NCI-H2196 treated with DMSO at 0.1 percent for 48 hours (cell line): Measurements from ENCODE around the gene KRTAP4-4.
"Not testable (repeated sequence)": the region's sequence is repeated elsewhere in the genome, so short reads cannot be mapped to it uniquely, and the experiment has no call there.

Experiments used
- DNase-seq: peaks from one replicate; lab custom pipeline; 2025; ENCODE audit not compliant: unreplicated experiment; lab: John Stamatoyannopoulos, UW

Gene KRTAP4-4

DNA sequence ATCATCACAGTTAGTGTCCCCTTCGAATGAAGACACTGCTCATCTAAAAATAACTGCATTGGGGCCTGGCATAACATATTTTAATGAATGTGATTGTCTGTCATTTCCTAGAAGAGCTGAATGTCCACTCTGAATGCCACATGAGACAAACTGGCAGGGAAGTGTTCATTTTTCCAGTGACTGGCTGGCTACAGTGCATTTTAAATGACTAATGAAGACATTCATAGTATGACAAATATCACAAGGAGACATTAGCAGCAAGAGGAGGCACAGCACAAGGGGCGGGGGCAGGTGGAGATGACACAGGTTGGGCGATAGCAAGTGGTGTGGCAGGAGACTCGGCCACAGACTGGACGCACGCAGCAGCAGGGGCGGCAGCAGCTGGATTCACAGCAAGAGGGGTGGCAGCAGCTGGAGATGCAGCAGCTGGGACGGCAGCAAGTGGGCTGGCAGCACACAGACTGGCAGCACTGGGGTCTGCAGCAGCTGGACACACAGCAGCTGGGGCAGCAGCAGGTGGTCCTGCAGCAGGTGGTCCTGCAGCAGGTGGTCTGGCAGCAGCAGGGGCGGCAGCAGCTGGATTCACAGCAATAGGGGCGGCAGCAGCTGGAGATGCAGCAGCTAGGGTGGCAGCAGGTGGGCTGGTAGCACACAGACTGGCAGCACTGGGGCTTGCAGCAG, 11.4 kb downstream of the KRTAP4-4 start:
- DNase-seq, result not testable (repeated sequence)

DNA sequence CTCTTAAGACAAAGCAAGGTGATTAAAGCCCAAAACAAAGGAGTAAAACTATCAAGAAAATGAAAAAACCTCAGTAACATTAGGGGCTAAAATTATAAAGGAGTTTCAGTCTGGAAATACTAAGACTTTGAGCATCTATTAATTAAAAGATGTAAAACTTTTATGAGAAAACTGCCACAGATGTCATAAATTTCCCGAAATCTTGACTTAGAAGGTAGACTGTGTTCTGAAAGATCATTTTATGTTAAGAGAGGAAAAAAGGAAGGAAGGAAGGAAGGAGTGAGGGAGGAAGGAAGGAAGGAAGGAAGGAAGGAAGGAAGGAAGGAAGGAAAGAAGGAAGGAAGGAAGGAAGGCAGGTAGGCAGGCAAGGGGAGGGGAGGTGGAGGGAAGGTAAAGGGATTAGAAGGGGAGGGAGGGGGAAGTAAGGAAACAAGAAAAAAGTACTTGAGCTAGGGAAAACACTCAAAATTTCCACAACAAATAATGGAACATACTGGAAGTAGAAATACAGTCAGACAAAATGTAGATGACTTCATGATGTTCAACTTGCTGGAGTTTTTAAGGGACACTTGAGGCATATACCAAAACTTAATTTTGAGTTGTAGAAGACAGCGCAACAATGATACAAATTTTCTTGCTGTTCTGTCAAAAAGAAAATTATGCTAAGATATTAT, 12.9 kb downstream of the KRTAP4-4 start:
- no peak for DNase-seq

DNA sequence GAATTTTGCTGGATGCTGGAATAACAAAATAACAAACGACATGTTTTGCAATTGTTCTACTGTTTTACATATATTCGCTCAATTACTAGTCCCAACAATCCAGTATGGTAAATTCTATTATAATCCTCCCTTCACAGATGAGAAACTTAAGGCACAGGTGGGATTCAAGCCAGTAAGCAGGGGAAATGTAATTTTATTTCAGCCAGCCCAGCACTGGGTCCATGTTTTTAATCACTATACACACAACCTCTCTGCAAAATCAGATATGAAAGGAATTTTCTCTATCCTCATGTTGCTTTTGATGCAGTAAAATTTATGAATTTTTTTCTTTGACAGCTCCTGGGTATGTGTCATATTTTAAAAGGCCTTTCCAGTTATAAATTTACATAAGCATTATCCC, 15.3 kb downstream of the KRTAP4-4 start:
- DNase-seq, result no peak

DNA sequence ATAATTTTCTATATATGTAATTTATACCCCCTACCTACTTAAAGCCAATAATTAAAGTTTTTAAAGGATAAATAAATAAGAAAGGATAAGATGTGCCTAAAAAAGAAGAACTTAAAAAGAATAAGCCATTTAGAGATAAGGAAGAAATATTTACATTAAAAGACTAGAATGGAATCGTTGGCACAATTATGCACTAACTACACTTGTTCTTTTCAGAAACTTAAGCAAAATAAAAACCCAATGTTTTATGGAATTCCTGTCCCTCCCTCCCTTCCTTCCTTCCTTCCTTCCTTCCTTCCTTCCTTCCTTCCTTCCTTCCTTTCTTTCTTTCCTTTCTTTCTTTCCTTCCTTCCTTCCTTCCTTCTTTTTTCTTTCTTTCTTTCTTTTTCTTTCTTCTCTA, 15.7 kb downstream of the KRTAP4-4 start:
- no peak for DNase-seq

DNA sequence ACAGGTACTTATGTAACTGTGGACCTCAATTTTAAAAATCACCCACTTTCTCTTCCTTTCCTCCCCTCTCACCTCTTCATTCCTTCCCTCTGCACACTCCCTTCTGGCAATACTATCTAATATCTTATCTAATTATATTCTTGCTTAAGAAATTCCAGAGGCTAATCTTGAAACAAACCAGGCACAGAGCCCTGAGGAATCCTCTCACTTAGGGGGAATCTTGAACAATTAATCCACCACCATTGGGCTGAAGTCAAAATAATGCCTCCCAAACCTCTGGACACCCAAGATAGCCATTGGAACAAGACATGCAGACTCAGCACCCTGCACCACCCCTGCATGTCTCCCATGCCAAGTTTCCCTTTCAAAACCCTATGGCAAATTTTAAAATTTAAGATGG, 19.2 kb downstream of the KRTAP4-4 start:
- no peak for DNase-seq

DNA sequence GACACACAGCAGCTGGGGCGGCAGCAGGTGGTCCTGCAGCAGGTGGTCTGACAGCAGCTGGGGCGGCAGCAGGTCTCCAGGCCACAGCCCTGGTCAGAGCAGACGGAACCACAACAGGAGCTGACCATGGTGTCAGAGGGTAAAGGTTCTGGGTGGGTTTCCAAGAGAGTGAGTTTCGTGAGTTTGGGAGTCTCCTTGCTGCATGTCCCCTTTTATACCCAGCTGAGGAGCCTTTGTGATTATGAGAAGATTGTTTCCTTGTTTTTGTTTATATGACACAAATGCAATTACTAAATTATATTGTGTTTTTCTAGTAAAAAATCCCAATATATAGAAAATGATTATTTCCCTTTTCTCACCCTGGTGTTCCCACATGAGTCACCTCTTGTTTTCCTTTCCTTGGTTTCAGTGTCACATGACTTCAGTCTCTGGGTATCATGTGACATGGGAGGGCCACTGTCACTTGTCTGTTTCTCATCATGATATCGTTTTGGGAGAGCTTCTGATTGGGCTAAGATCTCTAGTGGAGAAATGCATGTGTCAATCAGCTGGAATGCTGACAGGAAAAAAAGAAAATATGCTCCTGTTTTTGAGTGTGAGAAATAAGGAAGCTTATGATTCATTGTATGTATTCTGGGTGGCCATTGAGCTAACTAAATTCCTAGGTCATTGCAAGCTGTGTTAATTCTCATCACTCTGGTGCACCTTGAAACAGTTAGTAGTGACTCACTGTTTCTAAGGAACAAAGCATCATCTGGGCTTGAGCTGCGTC, 20.0 kb downstream of the KRTAP4-4 start, which contains the start of gene KRTAP4-6:
Gene KRTAP4-6, minus strand, starts transcription at position 185 of the 772 bp plus-strand sequence. Its CDS starts 57 bp downstream, at position 128.
- no peak for DNase-seq

DNA sequence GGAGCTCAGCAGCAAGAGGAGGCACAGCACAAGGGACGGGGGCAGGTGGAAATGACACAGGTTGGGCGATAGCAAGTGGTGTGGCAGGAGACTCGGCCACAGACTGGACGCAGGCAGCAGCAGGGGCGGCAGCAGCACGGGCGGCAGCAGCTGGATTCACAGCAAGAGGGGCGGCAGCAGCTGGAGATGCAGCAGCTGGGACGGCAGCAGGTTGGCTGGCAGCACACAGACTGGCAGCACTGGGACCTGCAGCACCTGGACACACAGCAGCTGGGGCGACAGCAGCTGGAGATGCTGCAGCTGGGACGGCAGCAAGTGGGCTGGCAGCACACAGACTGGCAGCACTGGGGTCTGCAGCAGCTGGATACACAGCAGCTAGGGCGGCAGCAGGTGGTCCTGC, 20.7 kb downstream of the KRTAP4-4 start:
- not testable (repeated sequence) for DNase-seq

DNA sequence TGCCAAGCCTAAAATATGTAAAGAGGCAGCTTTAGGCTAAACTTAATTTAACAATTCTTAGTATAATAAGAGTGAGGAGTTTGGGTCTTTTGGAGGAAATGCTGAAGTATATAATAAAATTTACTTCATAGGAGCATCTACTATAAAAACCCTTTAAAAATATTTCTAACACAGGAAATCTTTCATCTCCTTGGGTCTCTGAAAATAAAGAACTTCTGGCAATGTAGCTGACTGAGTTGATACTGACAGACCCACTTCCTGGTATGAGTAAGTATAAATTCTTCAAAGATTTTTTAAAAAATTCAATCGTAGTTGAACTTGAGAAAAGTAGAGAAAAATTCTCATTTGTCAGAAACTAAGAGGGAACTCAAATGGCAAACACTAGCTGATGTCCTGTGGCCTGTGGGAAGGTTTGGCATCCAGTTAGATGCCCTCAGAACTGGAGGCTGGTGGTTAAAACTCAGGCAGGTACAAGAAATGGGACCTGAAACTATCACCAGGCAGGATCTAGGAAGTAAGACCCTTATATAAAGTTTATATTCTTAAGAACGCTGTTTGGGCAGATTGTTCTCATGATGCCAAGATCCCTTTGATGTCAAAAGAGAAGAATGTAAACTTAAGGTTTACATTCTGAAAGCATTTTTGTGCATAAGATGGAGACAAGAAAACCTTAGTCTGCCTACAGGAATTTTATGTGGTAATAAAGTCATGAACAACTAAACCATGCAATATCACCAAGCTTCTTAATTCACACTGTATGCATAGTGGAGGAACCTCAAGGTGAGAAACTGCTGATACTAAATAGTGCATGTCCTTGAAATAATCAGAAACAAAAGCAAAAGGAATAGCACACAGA, 26.4 kb downstream of the KRTAP4-4 start:
- no peak for DNase-seq

DNA sequence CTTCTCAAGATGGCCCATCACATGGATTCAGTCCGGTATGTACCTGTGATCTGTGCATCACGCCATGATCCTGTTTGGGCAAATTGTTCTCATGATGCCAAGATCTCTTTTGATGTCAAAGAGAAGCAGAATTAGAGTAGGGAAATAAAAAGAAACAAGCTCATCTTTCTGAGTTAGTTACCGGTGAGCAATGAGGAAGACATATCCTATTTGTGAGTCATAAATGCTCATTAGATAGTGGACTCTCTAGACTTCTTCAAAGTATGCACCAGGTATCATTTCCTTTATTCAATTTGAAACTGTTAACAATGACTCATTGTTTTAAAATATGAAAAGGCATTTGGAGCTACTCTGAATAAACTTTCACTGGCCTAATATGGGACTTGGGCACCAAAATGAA, 28.6 kb downstream of the KRTAP4-4 start:
- DNase-seq, result no peak

DNA sequence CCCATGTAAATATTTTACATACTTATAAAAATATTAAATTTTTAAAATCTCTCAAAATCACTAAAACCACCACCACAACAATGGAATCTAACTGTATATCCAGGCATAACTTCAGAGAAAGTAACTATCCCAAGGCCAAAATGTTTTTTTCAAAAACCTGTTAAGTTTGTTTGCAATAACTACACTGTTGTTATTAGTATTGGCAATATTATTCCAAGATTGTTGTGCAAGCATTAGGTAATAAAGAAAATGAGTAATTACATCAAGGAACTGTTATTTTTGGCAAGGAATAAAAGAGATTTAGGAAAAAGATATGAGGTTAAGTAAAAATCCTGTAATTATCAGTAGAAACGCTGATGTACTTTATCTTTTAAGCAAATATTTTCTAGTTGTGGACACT, 33.2 kb downstream of the KRTAP4-4 start:
- DNase-seq, result no peak

DNA sequence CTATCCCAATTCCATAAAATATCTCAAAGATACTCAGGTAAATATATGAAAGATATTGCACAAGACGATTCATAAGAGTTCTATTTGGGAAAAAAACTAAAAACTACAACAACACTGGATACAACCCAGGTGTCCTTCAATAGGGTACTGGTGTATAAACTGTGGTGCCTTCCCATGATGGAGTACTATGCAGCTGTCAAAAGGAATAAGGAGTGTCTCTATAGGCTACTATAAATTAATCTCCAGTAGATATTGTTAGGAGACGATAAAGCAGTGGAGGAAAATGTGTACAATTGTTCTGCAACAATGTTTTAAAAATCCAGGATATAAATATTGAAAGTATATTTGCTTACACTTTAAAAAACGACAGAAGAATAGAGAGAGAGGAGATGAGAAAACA, 34.1 kb downstream of the KRTAP4-4 start:
- DNase-seq, result no peak

DNA sequence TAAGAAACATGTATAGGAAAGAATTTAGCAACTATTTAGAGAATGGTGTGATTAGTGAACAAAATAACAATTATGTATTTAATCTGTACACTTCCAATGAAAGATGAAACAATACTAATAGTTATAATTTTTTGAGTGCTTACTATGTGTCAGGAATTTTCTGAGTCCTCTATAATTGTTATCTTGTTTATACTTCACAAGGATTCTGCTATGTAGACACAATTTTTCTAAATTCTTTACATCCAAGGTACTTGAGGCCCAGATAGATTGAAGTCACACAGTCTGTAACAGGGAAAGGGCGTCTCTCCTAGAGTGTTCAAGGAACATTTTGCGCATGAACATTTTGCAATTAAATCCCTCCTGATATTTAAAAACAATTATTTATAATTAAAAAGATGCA, 35.5 kb downstream of the KRTAP4-4 start:
- DNase-seq, result no peak

DNA sequence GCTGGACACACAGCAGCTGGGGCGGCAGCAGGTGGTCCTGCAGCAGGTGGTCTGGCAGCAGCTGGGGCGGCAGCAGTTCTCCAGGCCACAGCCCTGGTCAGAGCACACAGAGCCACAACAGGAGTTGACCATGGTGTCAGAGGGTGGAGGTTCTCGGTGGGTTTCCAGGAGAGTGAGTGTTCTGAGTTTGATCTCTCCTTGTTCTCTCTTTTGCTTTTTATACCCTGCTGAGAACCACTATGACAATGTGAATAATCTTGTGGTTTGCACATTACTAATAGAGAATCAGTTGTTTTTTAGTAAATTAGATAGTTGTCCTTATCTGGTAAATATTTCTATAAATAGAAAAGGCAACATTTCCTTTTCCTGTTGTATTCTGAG, 36.6 kb downstream of the KRTAP4-4 start, which contains the start of gene KRTAP4-12:
Gene KRTAP4-12, minus strand, starts transcription at position 192 of the 381 bp plus-strand sequence. Its CDS starts 60 bp downstream, at position 132.
- DNase-seq, result not testable (repeated sequence)

DNA sequence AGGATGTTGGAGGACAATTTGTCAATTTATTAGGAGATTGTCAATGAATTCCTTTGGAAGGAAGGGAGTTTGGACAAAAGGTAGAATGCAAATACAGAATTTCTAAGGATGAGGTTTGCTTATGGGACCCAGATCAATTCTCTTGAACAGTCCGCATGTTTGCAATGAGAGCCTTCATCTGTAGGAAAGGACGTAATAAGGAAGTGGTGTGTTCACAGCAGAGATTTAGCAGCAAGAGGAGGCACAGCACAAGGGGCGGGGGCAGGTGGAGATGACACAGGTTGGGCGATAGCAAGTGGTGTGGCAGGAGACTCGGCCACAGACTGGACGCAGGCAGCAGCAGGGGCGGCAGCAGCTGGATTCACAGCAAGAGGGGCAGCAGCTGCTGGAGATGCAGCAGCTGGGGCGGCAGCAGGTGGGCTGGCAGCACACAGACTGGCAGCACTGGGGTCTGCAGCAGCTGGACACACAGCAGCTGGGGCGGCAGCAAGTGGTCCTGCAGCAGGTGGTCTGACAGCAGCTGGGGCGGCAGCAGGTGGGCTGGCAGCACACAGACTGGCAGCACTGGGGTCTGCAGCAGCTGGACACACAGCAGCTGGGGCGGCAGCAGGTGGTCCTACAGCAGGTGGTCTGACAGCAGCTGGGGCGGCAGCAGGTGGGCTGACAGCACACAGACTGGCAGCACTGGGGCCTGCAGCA, 37.1 kb downstream of the KRTAP4-4 start:
- DNase-seq, result not testable (repeated sequence)

DNA sequence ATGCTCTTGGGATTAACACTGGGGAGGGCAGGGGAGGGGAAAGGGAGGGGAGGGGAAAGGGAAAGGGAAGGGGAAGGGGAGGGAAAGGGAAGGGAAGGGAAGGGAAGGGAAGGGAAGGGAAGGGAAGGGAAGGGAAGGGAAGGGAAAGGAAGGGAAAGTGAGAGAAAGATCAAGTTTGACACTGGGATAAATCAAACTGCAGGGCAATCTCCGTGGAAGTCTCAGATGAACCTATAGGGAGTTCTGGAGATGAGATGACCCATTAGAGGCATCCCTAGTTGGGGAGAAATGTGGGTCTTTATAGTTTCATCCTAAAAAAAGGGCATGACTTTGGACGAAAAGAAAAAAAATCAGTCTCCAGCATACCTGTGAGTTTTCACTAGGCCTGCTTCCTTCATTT, 38.8 kb downstream of the KRTAP4-4 start:
- DNase-seq, result no peak

DNA sequence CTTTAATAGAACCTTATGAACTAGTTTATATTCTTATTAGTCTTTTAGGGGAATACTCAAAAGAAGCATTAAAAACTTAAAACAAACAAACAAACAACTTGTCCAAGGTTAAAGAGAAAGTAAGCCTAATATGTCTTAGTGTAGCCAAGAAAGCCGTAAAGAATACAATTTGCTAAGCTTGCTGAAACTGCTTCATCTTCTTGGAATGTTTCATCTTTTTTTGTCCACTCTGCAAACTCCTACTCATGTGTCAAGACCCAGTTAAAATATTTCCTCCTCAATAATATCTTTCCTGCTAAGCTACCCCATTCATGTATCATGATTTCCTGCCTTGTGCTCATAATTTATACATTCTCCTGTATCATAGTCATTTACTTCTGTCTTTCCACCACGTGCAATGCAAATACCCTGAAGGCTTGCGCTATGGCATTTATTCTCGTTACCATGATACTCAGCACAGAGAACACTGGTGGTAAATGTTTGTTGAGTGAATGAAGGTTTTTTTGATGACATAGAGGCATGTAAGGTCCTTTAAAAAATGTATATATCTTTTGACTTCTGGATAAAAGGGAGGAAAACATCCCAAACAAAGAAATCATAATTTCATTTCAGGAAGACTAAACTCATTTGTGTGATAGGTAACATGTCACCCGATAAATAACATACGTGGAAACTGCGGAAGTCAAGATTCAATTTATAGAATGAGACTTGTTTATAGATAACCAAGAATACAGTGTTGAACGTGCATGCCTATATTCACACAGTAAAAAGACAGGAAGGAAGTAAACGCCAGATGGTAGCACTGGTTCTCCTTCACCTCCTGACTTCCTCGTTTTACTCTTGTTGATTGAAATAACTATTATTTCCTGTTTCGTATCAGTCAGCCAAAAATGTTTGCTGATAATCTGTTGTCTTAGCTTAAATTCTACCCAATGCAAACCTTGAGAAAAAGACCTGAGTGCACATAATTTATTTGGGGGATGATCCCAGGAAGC, 40.6 kb downstream of the KRTAP4-4 start:
- not testable (repeated sequence) for DNase-seq

DNA sequence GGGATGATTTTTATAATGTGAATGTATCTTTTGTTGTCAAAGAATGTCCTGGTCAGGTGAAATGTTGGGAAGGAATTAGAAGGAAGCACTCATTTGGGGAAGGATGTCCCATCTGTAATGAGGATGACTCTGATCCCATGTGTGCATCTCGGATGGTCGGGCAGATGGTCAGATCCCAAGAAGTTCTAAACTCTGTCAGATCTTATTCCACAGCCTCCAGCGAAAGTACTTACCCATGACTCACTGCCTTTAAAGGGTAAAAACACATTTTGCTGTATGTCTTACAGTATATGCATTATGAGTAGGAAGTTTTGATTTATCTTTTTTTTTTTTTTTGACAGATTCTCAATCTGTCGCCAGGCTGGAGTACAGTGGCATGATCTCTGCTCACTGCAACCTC, 41.8 kb downstream of the KRTAP4-4 start:
- DNase-seq, result no peak

DNA sequence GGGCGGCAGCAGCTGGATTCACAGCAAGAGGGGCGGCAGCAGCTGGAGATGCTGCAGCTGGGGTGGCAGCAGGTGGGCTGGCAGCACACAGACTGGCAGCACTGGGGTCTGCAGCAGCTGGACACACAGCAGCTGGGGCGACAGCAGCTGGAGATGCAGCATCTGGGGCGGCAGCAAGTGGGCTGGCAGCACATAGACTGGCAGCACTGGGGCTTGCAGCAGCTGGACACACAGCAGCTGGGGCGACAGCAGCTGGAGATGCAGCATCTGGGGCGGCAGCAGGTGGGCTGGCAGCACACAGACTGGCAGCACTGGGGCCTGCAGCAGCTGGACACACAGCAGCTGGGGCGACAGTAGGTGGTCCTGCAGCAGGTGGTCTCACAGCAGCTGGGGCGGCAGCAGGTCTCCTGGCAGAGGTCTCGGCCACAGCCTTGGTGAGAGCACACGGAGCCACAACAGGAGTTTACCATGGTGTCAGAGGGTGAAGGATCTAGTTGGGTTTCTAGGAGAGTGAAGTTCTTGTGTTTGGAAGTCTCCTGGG, 42.6 kb downstream of the KRTAP4-4 start, which contains the start of gene KRTAP4-11:
Gene KRTAP4-11, minus strand, starts transcription at position 528 of the 541 bp plus-strand sequence. Its CDS starts 58 bp downstream, at position 470.
- not testable (repeated sequence) for DNase-seq

DNA sequence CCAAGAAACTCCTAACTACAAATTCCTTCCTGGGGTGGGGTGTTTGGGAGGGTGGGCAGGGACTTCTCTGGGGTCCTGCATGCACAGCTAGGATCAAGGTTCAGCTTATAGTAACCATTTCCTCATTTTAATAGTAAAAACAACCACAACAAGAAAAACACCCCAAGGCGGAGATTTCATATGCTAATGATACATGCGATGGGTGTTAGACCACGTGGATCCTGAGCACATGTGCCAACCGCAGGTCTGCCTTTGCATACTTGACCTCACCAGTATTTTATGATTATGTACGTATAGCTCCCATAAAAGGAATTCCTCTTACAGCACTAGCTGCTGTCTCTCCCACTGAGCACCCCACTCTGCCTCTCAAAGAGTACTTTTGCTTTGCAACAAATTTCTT, 44.3 kb downstream of the KRTAP4-4 start:
- DNase-seq, result no peak
